Neural progenitor cell (in vitro differentiated cells): ENCODE data around the gene ALDH3B2. TPM values are rescaled to one million over a fixed set of nuclear protein-coding genes. Genes with fewer than 3 reads are reported as not detected.
"Not testable (repeated sequence)": the region's sequence is repeated elsewhere in the genome, so short reads cannot be mapped to it uniquely, and the experiment has no call there.

Experiments
- DNase-seq: peaks from one replicate; pipeline ENCODE4 v3.0.0-alpha.2; 2016; ENCODE audit warnings: low spot score
- H2AFZ ChIP-seq: fragments of 200-600 bp; sonication (generic); replicated peaks from 2 replicates; pipeline ENCODE4 v1.6.1; 2016; ENCODE audit warnings: antibody characterized with exemption
- H3F3A ChIP-seq: fragments of 200-600 bp; sonication (generic); 2 replicates; pipeline ENCODE4 v1.6.1; 2016; ENCODE audit warnings: antibody characterized with exemption, low read depth
- H3K27ac ChIP-seq: fragments of 200-600 bp; sonication (generic); 2 replicates; pipeline ENCODE4 v1.5.1; 2016; ENCODE audit warnings: mild to moderate bottlenecking
- H3K27me3 ChIP-seq: fragments of 200-600 bp; sonication (generic); 2 replicates; pipeline ENCODE4 v1.6.1; 2016; ENCODE audit warnings: mild to moderate bottlenecking, moderate library complexity
- H3K36me3 ChIP-seq: fragments of 200-600 bp; sonication (generic); 2 replicates; pipeline ENCODE4 v1.5.1; 2016
- H3K4me1 ChIP-seq: fragments of 200-600 bp; sonication (generic); 2 replicates; pipeline ENCODE4 v1.6.1; 2016; ENCODE audit warnings: mixed run types
- H3K4me2 ChIP-seq: fragments of 200-600 bp; sonication (generic); 2 replicates; pipeline ENCODE4 v1.6.1; 2016
- H3K4me3 ChIP-seq: fragments of 200-600 bp; sonication (generic); 2 replicates; pipeline ENCODE4 v1.5.1; 2016
- H3K79me2 ChIP-seq: fragments of 200-600 bp; sonication (generic); 2 replicates; pipeline ENCODE4 v1.6.1; 2016; ENCODE audit warnings: low read depth
- H3K9ac ChIP-seq: fragments of 200-600 bp; sonication (generic); 2 replicates; pipeline ENCODE4 v1.6.1; 2016
- H3K9me3 ChIP-seq: fragments of 200-600 bp; sonication (generic); 2 replicates; pipeline ENCODE4 v1.5.1; 2016; ENCODE audit warnings: low read depth
- H4K20me1 ChIP-seq: fragments of 200-600 bp; sonication (generic); 2 replicates; pipeline ENCODE4 v1.6.1; 2016; ENCODE audit warnings: low read depth
- H3K27ac Mint-ChIP-seq: 3 replicates; pipeline ENCODE4 v1.8.0; 2021; ENCODE audit warnings: mixed read lengths
- H3K27me3 Mint-ChIP-seq: 2 replicates; pipeline ENCODE4 v1.8.0; 2022; ENCODE audit warnings: low read depth, mild to moderate bottlenecking, inconsistent platforms, moderate library complexity, mixed read lengths; ENCODE audit not compliant: insufficient read depth
- H3K36me3 Mint-ChIP-seq: 3 replicates; pipeline ENCODE4 v1.8.0; 2021; ENCODE audit warnings: mixed read lengths
- H3K4me1 Mint-ChIP-seq: 3 replicates; pipeline ENCODE4 v1.8.0; 2021; ENCODE audit warnings: mixed read lengths
- H3K4me3 Mint-ChIP-seq: 3 replicates; pipeline ENCODE4 v1.8.0; 2021; ENCODE audit warnings: mild to moderate bottlenecking, moderate library complexity, mixed read lengths
- H3K9me3 Mint-ChIP-seq: 3 replicates; pipeline ENCODE4 v1.8.0; 2020; ENCODE audit warnings: mixed read lengths
- CTCF ChIP-seq: fragments of 200-600 bp; sonication (generic); IDR thresholded peaks from 2 replicates; pipeline ENCODE4 v1.5.1; 2017; ENCODE audit warnings: antibody characterized with exemption, mild to moderate bottlenecking
- EZH2 ChIP-seq: fragments of 200-600 bp; sonication (generic); IDR thresholded peaks from 2 replicates; pipeline ENCODE4 v1.6.1; 2017; ENCODE audit warnings: antibody characterized with exemption, mild to moderate bottlenecking, moderate library complexity
- EZH2phosphoT487 ChIP-seq: fragments of 200-600 bp; sonication (generic); IDR thresholded peaks from 2 replicates; pipeline ENCODE4 v1.6.1; 2017; ENCODE audit warnings: antibody characterized with exemption
- total RNA-seq: library from RNA; depleted of rRNA; stranded (reverse); fragments of >200 nt; gene quantifications from 2 replicates; pipeline ENCODE4 v1.2.3, GENCODE V29; 2015; ENCODE audit warnings: low replicate concordance

ALDH3B2 gene
- not detected in 2 replicates for total RNA-seq

DNA sequence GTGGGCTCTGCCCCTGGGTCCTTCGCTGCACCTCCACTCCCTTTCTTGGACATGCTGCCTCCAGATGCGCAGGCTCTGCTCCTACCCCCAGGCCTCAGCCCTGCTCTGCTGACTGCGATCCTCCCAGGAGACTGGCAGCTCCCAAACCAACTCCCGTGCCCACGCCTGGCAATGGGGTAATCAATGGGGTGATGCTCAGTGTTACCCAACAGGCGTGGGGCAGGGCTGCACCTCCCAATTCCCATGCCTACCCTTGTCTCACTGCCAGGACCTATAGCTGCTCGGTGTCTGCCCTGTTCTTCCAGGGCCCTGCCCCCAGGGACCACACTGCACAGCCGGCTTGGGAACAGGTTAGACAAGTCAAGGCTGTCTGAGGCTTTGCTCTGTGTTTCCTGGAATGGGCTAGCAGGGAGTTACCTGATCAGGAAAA, at the start of gene ALDH3B2:
ALDH3B2 (minus strand) TSS at position 182 of the 430 bp plus-strand sequence. CDS start 7,688 bp downstream, outside the sequence.
- Histone ChIP-seq H3K4me3 (no peak within 1 kb of the TSS), H3K4me1 (no peaks in the 10 kb centered on the region), H4K20me1 (no peaks in the 10 kb centered on the region), H3K4me2 (no peak within 1 kb of the TSS), H3K36me3 (no peaks in the 10 kb centered on the region), H3K27ac (no peak within 1 kb of the TSS), H3K79me2 (no peaks in the 10 kb centered on the region), H3F3A (no peaks in the 10 kb centered on the region), H3K9ac (no peak within 1 kb of the TSS), H2AFZ (no peak within 1 kb of the TSS), H3K9me3 (no peaks in the 10 kb centered on the region), H3K27me3 (no peaks in the 10 kb centered on the region)
- H3K36me3 Mint-ChIP-seq, result no peaks in the 10 kb centered on the region
- H3K4me3 Mint-ChIP-seq, result no peak within 1 kb of the TSS
- H3K4me1 Mint-ChIP-seq, result no peaks in the 10 kb centered on the region
- H3K27me3 Mint-ChIP-seq, result peaks cover 5% of the 10 kb centered on the region
- no peak for DNase-seq
- no peak within 1 kb of the TSS for H3K27ac Mint-ChIP-seq
- no peak for TF ChIP-seq EZH2
- TF ChIP-seq CTCF, result no peak
- TF ChIP-seq EZH2phosphoT487, result no peak
- H3K9me3 Mint-ChIP-seq, result peaks cover 6% of the 10 kb centered on the region

- not testable (repeated sequence) for H3K4me1 Mint-ChIP-seq, H2AFZ ChIP-seq, H3K27me3 ChIP-seq, H3K4me3 Mint-ChIP-seq, H4K20me1 ChIP-seq, DNase-seq, H3K4me2 ChIP-seq, H3K36me3 ChIP-seq, H3K79me2 ChIP-seq, H3K9me3 Mint-ChIP-seq, H3K27ac Mint-ChIP-seq, H3K9ac ChIP-seq, H3K4me1 ChIP-seq, H3K9me3 ChIP-seq, H3F3A ChIP-seq, H3K36me3 Mint-ChIP-seq, H3K27ac ChIP-seq, H3K4me3 ChIP-seq, H3K27me3 Mint-ChIP-seq
Observed at GRCh38 chr11:67723036-67723435, 48.6 kb upstream of the ALDH3B2 start.

DNA sequence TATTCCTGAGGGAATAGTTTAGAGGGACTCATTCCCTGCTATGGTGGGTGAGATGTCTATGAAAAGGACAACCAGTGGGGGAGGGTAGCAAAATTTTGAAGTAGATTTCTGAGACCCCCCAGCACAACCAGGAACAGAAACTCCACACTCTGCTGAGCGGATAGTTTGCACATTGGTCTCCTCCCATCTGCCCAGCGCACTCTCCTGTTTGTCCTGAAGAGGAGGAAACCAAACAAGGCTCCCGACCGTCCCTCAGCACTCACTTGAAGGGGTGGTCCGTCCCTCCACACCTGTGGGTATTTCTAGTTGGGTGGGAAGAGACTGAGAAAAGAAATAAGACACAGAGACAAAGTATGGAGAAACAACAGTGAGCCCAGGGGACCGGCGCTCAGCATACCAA, 41.8 kb upstream of the ALDH3B2 start:
- not testable (repeated sequence) for H3K9ac ChIP-seq, H3K27ac ChIP-seq, H3K4me1 Mint-ChIP-seq, H3K4me3 ChIP-seq, H3K79me2 ChIP-seq, H3K36me3 Mint-ChIP-seq, H2AFZ ChIP-seq, H3K9me3 Mint-ChIP-seq, H3K4me2 ChIP-seq, DNase-seq, H3K9me3 ChIP-seq, H3K27ac Mint-ChIP-seq, H3K4me1 ChIP-seq, H3K36me3 ChIP-seq, H3K4me3 Mint-ChIP-seq, H3F3A ChIP-seq, H4K20me1 ChIP-seq
- H3K27me3 Mint-ChIP-seq, result peaks cover 25% of the 10 kb centered on the region
- H3K27me3 ChIP-seq, result peaks cover 28% of the 10 kb centered on the region

GRCh38 chr11:67715801-67716200, 41.4 kb upstream of the ALDH3B2 start:
- H3K4me1 Mint-ChIP-seq, H3K9ac ChIP-seq, H3K27ac ChIP-seq, H3K27ac Mint-ChIP-seq, H3K9me3 ChIP-seq, H4K20me1 ChIP-seq, H3K36me3 ChIP-seq, H2AFZ ChIP-seq, H3K4me1 ChIP-seq, H3K4me3 Mint-ChIP-seq, H3K79me2 ChIP-seq, H3K4me3 ChIP-seq, H3F3A ChIP-seq, H3K9me3 Mint-ChIP-seq, H3K36me3 Mint-ChIP-seq, H3K4me2 ChIP-seq, DNase-seq: not testable (repeated sequence)
- peaks cover 30% of the 10 kb centered on the region for H3K27me3 ChIP-seq
- peaks cover 27% of the 10 kb centered on the region for H3K27me3 Mint-ChIP-seq

DNA sequence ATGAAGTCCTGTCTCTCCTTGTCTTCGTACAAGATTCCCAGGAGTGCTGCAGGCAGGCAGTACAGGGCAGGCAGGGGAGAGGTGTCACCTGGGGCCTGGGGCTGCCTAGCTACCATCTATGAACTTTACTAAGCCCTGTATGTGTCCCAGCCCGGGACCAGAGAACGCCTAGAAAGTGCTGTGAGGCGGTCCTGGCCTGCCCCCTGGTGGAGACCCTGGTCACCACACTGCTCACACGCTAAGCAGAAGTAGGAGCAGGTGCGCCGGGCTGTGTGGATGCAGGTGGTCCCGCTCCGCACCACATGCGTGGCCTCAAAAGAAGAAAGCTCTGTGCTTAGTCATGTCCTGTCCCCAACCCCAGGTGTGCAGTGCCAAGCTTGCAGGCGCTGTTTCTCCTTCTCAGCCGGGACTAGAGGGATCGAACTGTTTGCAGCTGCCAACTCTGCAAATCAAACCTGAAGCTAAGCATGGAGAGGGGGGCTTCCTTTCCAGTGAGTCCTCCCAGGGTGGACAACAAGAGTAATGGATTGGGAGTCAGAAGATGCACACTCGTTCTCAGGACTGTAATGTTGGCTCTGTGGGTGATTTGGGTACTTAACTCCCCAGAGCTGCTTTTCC, 39.6 kb upstream of the ALDH3B2 start:
- not testable (repeated sequence) for H3K4me1 Mint-ChIP-seq, H3K4me3 ChIP-seq, H3K27ac ChIP-seq, H3K9ac ChIP-seq, H3K36me3 ChIP-seq, DNase-seq, H4K20me1 ChIP-seq, H3K27ac Mint-ChIP-seq, H3K4me2 ChIP-seq, H3F3A ChIP-seq, H2AFZ ChIP-seq, H3K79me2 ChIP-seq, H3K4me1 ChIP-seq, H3K9me3 Mint-ChIP-seq, H3K9me3 ChIP-seq, H3K36me3 Mint-ChIP-seq, H3K4me3 Mint-ChIP-seq
- peaks cover 30% of the 10 kb centered on the region for H3K27me3 Mint-ChIP-seq
- peak; percentile 48 for TF ChIP-seq CTCF
- H3K27me3 ChIP-seq, result peaks cover 43% of the 10 kb centered on the region

- Histone ChIP-seq H2AFZ (peak overlapping the region; percentile 72), H3K4me2 (peak overlapping the region; percentile 76), H3K27me3 (peaks cover 43% of the 10 kb centered on the region), H3K4me3 (peak overlapping the region; percentile 48)
- H3K9ac ChIP-seq, H3K4me3 Mint-ChIP-seq, H3K9me3 Mint-ChIP-seq, H3K27ac Mint-ChIP-seq, H3K36me3 ChIP-seq, H3K9me3 ChIP-seq, H3F3A ChIP-seq, H3K36me3 Mint-ChIP-seq, H3K79me2 ChIP-seq, H4K20me1 ChIP-seq, H3K4me1 ChIP-seq, H3K27ac ChIP-seq, H3K4me1 Mint-ChIP-seq: not testable (repeated sequence)
- peak; percentile 35 for DNase-seq
- H3K27me3 Mint-ChIP-seq, result peaks cover 28% of the 10 kb centered on the region
Observed at GRCh38 chr11:67711676-67712075, 37.3 kb upstream of the ALDH3B2 start.
